SKM-1 treated with dmso at 0.1 percent for 144 hours (cell line): Measurements from ENCODE around the gene APOOL.
"Not testable (repeated sequence)": the region's sequence is repeated elsewhere in the genome, so short reads cannot be mapped to it uniquely, and the experiment has no call there.

ENCODE experiments used
- DNase-seq: peaks from one replicate; lab custom pipeline; 2025; ENCODE audit not compliant: unreplicated experiment; lab: John Stamatoyannopoulos, UW

Gene APOOL

DNA sequence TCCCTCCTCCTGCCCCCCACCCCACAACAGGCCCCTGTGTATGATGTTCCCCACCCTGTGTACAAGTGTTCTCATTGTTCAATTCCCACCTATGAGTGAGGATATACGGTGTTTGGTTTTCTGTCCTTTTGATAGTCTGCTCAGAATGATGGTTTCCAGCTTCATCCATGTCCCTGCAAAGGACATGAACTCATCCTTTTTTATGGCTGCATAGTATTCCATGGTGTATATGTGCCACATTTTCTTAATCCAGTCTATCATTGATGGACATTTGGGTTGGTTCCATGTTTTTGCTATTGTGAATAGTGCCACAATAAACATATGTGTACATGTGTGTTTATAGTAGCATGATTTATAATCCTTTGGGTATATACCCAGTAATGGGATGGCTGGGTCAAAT, 73.6 kb downstream of the APOOL start:
- DNase-seq: not testable (repeated sequence)

DNA sequence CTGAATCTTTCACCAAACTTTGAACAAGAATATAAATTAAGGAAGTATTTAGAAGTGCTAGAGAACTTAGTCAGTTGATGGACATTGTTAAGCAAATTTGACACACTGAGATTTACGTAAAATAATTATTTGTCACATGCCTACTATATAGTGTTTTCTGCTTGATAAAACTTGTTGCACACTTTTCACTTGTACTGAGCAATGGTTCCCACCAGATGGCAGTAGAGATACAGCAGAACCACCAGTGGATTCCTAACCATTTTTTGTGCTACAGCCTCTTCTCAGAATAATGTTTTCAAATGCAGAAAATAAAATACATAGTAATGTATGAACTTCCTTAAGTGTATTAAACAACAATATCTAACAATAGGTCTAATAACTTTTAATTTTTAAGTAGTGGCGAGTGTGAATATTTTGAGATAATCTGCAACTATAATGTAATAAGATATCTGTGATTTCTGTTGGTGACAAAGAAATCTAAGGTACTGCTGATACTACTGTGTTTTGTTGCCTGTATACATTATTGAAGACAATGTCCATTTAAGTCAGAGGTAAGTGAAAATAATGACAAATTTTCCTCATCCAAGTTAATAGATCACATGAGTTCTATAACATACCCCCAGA, 81.2 kb downstream of the APOOL start:
- no peak for DNase-seq

DNA sequence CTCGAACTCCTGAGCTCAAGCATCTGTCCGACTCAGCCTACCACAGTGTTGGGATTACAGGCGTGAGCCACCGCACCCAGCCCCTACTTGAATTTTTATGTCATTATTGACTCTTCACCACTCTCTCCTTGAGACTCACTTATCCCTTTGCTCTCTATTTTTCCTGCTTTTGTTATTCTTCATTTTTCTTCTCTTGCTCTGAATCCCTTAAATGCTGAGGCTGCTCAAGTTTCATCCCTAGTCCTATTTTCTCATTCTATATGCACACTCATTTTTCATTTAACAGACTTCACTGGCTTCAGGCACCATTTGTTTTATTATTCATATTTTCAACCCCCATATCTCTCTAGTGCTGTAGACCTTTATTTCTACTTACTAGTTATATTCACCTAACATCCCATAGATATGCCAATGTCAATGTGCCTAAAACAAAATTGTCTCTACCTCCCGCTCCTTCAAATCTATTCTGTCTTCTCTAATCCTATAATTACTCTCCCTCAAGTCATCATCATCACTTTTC, 85.7 kb downstream of the APOOL start:
- no peak for DNase-seq

DNA sequence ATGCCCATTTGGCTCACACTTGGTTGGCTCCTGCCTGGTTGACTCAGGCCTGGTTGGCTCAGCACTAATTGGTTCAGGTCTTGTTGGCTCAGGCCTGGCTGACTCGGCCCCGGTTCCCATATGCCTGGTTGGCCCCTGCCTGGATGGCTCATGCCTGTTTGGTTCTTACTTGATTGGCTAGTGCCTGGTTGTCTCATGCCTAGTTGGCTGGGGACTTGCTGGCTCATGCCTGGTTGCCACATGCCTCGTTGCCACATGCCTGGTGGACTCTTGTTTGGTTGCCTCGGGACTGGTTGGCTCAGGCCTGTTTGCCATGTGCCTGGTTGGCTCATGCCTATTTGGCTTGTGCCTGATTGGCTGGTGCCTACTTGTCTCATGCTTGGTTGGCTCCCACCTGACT, 103.7 kb downstream of the APOOL start:
- no peak for DNase-seq

DNA sequence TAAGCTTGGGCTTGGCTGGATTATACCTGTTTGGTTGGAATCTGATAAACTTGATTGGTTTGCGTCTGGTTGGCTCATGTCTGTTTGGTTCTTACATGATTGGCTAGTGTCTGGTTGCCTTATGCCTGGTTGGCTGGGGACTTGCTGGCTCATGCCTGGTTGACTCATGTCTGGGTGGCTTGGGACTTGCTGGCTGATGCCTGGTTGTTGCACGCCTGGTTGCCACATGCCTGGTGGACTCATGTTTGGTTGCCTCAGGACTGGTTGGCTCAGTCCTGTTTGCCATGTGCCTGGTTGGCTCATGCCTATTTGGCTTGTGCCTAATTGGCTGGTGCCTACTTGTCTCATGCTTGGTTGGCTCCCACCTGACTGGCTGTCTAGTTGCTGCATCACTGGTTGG, 104.5 kb downstream of the APOOL start:
- DNase-seq: no peak

DNA sequence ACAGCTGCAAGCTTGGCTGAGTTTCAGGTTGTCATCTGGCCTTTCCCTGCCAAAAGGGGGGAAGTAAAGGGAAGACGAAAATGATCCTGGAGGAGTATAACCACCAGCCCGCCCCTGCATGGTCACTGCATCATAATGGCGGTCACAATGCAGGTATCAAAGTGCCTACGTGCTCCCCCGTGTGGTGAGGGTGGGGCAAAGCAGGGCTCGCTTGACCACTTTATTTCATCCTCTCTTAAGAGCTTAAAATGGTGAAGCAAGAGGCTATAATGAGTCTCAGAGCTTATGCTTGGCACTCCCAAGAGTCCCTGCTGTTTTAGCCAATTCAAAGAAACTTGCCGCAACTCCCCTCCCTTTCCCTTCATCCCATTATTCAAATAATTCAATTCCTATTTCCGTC, 105.6 kb downstream of the APOOL start:
- no peak for DNase-seq

DNA sequence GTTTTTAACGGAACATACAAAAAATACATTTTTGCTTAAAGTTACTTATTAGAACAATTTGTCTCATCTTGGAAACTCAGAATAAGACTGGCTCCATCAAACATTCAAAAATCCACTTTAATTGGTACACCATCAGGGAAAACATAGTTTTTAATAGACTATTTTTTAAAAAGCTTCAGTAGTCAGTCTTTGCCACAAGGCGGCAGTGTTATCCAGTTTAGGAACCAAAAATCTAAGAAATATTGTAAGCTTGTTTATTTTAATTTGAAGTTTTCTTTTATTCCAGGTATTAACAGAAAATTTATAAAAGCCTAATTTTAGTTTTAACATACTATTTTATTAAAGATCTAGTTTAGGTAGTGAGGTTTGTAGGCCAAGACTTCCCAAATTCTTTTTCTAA, 107.7 kb downstream of the APOOL start:
- no peak for DNase-seq

DNA sequence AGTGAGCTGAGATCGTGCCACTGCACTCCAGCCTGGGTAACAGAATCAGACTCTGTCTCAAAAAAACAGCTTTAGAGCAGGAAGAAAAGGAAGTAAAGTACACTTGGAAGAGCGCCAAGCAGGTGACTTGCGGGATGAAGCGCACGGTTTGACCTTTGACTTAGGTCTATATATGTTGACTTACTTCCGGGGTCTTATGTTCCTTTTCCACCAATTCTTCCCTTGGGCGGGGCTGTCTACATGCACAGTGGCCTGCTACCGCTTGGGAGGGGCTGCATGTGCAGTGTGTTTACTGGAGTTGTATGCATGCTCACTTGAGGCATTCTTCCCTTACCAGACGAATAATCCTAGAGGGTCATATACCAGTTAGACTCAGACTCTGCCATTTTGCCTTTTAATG, 108.6 kb downstream of the APOOL start:
- no peak for DNase-seq

DNA sequence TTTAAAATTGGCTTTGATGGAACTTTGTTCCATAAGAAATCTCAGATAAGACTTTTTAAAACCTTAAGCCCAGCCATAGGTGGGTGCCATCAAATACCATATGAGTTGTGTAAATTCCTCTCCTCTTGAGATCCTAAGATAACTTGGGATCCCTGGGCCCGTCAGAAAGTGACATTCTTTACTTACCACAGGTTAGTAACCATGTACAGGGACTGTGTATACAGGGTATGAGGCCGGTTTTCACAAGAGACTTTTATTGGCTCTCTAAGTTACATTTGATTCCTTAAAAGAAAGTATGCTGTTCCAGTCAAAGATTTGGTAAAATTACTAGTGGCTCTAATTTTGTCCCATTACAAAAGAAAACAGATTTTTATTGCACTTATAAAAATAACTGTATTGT, 110.1 kb downstream of the APOOL start:
- no peak for DNase-seq

DNA sequence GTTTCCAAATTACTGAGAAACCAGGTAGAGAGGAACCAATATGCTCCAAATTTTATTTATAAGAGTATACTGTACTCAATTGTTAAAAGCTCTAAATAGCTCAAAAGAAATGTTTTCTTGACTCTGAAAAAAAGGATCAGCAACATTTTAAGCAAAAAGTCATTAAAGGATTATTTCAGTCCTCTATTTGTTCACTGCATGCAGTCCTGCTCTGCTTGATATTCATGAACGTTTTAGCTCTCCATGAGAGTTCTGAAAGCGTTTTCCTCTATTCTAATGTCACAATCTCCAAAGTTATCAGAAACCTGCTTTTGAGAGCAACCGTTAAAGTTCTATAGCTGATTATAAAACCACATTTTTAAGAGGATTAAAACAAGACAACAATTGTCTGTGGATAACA, 110.5 kb downstream of the APOOL start:
- DNase-seq: no peak

DNA sequence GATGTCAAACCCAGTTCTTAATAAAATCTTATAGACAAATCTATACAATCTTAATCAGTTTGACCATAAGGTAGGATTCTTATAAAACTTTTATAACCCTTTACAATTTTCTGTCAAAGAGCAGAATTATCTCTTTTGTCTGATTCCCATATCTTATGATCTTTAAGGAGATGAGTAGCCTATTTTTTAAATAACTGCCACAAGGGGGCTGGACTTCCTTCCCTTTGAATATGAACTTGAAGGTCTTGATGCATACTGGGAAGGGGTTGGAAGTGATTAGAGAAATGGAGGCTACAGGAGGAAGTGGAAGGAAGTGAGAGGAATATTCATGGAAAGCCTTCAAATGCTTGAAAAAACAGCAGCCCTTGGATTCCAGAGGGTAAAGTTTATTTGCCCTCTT, 111.1 kb downstream of the APOOL start:
- no peak for DNase-seq

DNA sequence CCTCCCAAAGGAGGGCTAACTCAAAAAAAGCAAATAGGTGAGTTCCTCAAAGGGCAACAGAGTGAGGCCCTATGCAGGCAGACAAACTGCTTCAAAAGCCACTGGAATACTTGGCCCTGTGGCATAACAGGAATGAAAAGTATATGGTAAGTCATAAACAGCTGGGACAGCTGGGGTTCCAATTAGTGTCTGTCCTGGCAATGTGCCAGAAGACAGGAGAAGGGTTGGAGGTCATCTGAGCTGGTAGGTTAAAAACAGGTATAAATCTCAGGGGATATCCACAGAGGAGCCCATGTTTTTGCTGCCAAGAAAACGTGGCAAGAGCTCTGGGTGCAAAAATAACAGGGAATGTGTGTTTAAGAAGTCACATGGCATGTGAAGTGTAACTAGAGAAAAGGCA, 111.6 kb downstream of the APOOL start:
- DNase-seq: no peak

DNA sequence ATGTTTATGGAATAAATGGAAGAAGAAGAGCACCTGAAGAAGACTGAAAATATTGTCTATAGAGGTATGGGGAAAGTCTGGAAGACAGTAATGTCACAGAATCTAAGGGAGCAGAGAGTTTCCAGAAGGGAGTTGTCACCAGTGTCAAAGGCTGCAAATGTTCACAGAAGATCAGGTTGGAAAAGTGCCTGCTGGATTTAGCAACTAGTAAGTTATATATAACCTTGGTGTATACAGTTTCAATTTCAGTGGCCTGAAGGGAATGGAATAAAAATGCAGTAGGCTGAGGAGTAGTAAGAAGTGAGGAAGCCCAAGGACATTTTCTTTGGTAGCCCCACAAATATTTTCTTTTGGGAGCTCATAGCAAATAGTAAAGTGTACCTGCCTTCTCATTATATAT, 132.7 kb downstream of the APOOL start:
- no peak for DNase-seq

DNA sequence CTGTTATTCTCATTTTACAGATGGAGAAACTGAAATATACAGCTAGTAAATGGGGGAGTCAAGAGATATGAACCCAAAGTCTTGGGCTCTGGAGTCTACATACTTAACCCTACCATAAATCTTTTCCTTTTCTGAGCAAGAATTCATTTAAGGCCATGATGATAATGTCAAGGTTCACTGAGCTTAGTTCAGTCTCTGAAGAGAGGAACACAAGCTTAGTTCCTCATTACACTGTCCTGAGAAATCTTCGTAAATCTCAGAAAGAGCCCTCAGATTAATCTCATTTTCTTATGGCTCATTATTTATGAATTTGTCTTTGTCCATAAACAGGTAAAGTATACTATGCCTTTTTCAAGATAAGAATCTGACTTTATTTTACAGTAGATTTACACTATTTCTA, 135.7 kb downstream of the APOOL start:
- DNase-seq: no peak

DNA sequence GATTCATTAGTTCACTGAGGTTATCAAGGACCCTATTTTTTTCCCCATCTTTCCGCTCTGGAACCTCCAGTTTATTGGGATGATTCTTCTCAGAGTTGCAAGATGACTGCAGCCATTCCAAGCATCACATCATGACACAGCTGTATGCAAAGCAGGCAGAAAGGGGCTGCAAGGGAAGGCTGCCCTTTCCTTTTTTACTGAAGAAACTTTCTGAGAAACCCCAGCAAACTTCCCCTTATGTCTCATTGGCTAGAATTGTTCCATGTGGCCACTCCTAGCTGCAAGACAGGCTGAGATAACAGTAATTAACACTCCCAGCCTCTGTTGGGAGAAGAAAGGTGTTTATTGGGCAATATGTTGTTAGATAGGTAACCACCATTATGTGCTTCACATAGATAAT, 137.3 kb downstream of the APOOL start:
- no peak for DNase-seq
